Activated CD4-positive, alpha-beta T cell treated with anti-CD3 and anti-CD28 coated beads, Interleukin-10, Interleukin-2, amounts not matched to agents 100 ng/mL and 50 ng/mL, durations not matched to agents 16 hours and 8 hours (primary cell): ENCODE measurements around the gene ZMAT5.

Source experiments
- DNase-seq: peaks from one replicate; pipeline ENCODE4 v3.0.0-alpha.2; 2020

Gene ZMAT5

DNA sequence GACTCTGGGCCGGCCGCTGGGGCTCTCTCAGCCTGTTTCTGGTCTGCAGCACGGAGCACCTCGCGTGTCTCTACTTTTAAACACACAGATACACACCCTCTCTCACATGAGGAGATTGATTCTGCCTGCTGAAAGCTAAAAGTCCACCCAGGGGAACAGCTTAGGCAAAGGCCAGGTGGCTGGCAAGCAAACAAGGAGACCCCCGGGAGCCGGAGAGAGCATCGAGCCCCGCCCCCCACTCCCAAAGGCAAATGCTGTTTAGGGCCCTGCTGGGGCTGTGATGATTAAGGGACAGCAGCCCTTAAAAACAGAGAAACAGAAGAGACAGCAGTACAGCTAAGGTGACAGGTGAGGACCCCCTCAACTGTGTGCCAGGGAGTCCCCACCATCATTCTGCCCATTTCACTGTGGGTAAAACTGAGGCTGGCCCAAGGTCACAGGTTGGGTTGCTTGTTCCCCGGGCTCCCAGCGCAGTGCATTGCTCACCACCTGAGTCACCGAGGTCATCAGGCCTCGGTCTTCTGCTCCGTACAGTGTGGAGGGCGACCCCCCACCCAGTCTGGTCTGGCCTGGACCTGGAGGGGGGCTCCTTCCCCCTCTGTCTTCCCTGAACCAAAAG, 40.2 kb downstream of the ZMAT5 start:
- DNase-seq = no peak

DNA sequence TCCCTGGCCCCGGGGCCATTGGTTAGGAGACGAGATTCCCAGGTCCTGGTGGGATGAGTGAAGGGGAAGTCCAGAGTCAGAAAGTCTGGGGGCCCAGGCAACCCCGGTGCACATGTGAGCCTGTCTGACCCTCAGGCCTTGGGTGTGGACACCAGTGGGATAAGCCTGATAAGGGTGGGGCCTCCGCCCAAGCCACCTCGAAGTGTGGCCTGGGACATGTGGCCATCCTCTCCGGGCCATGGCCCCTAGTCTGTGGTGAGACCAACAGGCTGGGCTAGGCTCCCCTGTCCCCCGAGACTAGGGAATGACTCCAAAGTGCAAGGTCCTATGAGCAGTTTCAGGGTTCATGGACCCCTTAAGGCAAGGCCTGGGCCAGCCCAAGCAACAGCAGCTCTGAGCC, 40.7 kb downstream of the ZMAT5 start:
- DNase-seq = no peak

- DNase-seq = no peak
Measured at GRCh38 chr22:29724843-29725242, 42.0 kb downstream of the ZMAT5 start.

DNA sequence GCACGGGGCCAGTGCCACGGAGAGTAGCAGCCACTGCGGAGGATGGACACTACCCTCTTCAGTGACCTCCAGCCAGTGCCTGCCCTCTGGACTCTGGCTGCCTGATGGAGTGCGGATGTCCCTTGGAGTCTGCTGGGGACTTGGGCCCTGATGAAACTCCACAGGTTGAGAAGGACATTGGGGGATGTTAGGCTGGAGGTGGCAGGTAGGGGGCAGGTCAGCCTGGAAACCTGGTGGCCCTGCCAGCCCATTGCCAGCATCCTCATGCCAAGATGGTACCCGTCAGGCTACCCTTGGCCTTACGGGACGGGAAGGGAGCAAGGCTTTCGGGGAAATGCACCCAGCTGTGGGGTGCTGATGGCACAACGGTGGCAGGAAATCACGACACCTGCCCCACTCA, 43.0 kb downstream of the ZMAT5 start:
- DNase-seq = no peak

DNA sequence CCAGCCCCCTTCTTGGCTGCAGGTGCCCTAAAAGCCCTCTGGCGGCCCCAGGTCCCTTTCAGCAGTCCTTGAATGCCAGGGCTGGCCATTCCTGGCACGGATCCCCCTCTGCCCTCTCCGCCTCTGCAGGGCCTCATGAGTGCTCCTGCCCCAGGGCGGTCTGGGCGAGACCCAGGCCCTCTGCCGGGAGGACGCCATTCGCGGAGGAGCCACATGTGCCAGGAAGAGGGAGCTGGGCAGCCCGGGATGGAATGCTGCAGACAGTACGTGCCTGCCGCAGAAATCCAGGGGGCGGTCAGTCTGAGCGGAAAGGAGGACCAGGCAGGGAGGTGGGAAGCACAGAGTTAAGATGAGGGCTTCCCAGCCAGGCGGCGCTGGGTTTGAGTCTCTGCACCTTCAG, 44.2 kb downstream of the ZMAT5 start:
- DNase-seq = no peak

DNA sequence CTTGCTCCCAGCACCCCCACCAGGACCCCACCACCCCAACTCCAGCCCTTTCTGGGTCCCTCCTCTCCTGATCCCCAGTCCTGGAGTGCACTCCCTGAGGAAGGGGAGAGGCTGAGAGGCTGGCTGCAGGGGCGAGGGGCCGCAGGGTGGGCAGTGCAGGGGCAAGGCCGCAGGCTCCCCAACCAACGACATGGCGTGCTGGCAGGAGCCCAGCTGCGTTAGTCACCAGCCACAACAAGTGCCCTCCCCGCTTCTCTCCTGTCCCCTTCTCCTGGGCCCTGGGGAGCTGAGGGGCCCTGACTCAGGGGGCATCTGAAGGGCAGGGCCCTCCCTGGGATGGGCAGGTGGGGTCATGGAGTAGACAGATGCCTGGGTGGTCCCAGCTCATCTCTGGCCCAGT, 44.7 kb downstream of the ZMAT5 start:
- no peak for DNase-seq

- DNase-seq = no peak
Measured at GRCh38 chr22:29720811-29721323, 45.9 kb downstream of the ZMAT5 start.

GRCh38 chr22:29719899-29720645, 46.7 kb downstream of the ZMAT5 start, which contains the start of gene CABP7:
CABP7 (plus strand) TSS chr22:29720003; CDS start chr22:29720425, 422 bp downstream.
- DNase-seq = no peak

DNA sequence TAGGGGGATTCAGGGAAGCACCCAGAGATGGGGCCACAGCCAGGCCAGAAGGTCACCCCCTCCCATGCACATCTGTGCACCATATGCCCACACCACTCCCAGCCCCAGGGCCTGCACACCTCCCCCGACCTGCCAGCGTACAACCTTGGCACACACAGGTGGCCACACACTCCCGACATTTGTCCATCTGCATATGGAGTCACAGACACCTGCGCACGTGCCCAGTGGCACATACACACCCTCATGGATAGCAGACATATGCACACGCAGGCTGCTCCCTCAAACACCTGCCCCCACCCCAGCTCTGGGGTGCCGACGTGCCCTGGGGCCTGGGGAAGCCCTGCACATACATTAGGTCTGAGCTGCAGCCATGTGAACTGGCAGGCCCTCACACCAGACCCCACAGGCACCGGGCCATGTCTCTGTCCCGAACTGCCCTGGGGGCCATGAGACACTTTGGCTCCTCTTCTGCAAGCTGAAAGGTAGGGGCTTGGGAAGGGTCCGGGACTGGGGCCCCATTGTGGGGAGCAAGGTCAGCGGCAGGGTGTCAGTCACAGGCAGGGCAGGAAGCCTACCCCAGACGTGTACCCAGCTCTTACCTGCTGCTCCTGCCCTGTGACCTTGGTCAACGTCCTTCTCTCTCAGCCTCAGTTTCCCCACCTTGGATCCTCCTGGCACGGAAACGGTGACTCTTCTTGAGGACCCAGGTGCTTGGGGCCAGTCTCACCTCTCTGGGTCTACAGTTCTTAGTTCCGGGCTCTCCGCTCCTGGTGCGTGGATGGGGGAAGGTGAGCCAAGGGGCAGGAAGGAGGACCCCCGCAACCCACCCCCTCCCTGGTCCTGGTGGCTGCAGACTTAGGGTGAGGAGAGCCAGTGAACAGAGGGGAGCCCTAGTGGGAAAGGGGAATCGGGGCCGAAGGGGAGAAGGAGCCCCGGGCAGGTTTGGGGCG, 47.6 kb downstream of the ZMAT5 start:
- no peak for DNase-seq

GRCh38 chr22:29717789-29718188, 49.0 kb downstream of the ZMAT5 start:
- no peak for DNase-seq

- DNase-seq = peak; percentile 33
Measured at GRCh38 chr22:29716814-29717545, 49.8 kb downstream of the ZMAT5 start.

DNA sequence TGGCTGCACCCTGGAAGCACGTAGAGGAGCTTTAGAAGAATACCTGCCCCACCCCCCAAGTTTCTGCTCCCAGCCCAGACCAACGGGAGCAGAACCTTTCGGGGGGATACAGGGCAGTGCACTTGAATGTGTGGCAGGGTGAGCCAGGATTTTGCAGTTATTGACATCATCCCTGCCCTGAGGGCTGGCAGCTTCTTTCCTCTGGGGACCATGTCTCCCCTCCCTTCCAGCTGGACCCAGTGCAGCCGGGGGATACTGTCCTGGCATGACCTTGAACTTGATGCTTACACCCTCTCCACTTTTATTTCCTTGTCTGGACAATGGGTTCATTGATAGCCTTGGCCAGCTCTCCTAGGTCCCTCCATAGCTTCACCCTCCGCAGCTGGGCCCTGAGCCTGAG, 51.1 kb downstream of the ZMAT5 start:
- DNase-seq = no peak

DNA sequence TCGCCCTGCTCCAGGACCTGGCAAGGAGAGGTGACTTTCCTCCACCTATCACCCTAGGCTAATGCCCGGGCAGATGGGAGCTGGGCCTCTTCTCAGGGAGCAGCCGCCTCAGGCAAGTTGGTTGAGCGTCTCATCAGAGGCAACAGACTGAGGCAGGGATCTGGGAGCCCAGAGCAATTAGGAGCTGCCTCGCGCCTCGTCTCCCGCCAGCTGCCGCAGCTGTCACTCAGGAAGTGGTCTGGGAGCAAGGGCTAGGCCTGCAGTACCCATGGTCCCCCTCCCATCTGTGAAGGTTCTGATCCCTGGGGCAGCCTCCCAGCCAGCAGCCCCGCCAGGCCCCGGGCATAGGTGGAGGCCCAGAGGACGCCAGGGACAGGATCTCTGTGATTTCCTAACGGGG, 51.6 kb downstream of the ZMAT5 start:
- DNase-seq = no peak

GRCh38 chr22:29713156-29713727, 53.6 kb downstream of the ZMAT5 start:
- DNase-seq = no peak

DNA sequence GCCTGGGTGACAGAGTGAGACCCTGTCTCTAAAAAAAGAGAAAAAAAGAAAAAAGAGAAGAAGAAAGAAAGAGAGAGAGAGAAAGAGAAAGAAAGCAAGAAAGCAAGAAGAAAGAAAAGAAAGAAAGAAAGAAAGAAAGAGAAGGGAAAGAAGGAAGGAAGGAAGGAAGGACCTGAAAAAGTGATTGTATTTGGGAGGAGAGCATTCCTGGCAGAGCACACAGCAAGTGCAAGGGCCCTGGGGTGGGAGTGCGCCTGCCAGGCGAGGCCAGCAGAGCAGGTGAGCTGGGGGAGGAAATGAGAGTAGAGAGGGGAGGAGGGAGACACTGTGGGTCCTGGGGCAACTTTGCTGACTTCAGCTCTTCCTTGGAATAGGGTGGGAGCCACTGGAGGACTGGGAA, 54.7 kb downstream of the ZMAT5 start:
- no peak for DNase-seq

DNA sequence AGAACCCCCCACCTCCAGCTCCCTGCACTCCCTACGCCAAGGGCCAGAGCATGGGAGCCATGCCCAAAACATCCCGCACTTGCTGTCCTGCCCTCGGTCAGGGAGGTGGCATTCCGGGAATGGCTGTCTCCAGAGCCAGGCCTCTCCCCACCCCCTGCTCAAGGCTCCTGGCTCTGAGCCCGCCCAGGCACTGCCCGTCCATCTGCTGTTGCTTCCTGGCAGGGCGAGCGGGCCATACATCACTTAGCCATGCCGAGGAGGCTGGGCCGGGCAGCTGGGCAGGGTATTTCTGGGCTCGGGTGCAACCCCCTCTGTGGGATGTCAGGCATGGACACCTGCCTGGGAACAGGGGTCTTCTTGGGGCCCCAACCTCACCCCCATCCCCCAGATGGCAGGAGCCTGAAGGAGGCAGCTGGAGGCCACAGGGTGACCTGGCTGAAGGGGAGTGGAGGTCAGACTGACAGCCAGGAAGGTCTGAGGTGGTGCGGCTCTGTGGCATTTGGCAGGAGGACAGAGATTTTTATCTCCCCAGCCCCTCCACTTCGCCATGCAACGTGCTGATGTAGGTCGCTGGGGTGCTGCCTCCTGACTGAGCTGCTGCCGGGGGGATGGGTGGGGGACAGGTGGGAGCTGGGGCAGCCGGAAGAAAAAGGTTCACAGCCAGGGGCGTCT, 55.7 kb downstream of the ZMAT5 start:
- no peak for DNase-seq

DNA sequence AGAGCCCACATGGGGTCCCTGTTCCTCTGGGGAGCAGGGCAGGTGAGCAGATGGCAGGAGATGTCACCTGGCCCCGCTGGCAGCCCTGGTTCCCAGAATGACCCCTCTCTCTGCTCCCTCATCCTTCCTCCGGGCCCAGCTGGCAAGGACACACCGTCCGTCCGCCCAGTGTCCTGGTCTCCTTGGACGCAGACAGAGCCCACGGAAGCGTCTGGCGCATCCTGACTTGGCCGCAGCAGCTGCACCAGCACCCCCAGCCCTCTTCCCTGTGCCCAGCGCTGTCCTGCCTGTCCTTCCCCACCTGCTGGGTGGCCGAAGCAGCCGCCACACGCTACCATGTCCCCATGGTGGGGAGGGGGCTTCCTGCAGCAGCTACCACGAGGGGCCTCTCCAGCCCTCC, 56.6 kb downstream of the ZMAT5 start:
- no peak for DNase-seq

DNA sequence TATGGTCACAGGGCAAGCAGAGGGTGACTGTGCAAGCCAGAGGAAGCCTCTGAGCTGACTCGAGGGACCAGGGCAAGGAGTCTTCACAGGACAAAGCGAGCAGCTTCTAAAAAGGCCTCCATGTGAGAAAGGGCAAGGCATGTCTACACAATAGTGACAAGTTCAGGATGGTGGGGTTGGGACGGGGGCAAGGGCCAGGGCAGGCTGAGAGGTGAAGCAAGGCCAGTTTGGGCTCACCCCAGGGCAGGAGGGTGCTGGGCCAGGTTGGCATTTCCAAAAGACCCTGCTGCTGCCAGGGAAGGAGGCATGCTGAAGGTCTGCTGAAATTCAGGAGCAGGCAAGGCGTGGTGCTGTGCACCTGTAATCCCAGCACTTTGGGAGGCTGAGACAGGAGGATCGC, 59.3 kb downstream of the ZMAT5 start:
- no peak for DNase-seq

- no peak for DNase-seq
Measured at GRCh38 chr22:29707010-29707409, 59.8 kb downstream of the ZMAT5 start.

GRCh38 chr22:29706486-29706885, 60.3 kb downstream of the ZMAT5 start:
- no peak for DNase-seq

DNA sequence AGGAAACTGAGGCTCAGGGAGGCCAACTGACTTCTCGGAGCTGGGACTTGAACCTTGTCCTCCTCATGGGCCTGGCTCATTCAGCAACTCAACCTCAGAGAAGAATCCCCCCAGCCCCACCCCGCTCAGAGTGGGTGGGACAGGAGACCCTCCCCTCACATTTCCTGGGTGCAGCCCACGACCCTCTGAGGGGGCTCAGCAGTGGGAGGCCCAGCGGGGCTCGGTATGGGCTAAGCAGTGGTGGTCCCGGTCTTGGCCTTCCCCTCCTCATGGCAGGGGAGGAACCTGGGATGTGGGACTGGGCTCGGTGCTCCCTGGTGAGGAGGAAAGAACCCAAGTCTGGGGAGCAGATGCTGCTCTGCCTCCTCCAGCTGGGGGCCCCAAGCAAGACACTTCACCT, 61.2 kb downstream of the ZMAT5 start:
- DNase-seq = no peak
